ENCODE results near the gene RMP24.

The RMP24 gene

DNA sequence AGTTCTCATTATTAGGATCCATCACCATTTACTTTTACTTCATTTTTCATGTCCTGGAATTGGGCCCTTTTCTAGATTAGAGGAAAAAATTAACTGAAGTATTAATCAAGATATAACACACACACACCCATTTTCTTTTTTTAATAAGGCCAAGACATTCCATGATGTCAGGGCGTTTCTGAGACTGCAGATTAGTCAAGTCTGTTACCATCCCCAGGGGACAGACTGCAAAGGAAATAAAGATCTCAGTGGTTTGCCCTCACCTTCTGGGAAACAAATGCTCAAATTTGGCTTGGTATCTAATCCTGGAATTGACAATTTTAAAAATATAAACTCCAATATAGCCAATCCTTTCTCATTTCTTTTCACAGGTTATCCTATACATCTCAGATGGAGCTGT is 27.4 kb downstream of the RMP24 start:
- H3K36me3 ChIP-seq (ENCODE audit: control insufficient read depth, insufficient read depth, low read length): no peaks in the 10 kb centered on the region
- WGBS (ENCODE audit: extremely low coverage, insufficient coverage, low lambda C conversion rate): no CpG with 5 or more reads among the region's 1 CpG
- H4K5ac ChIP-seq (ENCODE audit: low read length): no peak overlapping the region
- no peak overlapping the region for H3K56ac ChIP-seq (ENCODE audit: low read length)
- no peak overlapping the region for H3K4me2 ChIP-seq (ENCODE audit: low read length)
- H2BK5ac ChIP-seq (ENCODE audit: low read length): no peak overlapping the region
- H3K4me1 ChIP-seq (ENCODE audit: control insufficient read depth, low read depth, low read length): no peaks in the 10 kb centered on the region
- H3K4me3 ChIP-seq (ENCODE audit: low read length): no peak overlapping the region
- no peaks in the 10 kb centered on the region for H3K79me1 ChIP-seq (ENCODE audit: low read length)
- no peak overlapping the region for H3K9ac ChIP-seq (ENCODE audit: low read length)
- no peak overlapping the region for H2BK120ac ChIP-seq (ENCODE audit: low read depth, low read length)
- no peak overlapping the region for H2BK15ac ChIP-seq (replicated peaks; ENCODE audit: low read depth)
- no peak overlapping the region for H4K8ac ChIP-seq (ENCODE audit: low read depth, low read length)
- H2AK5ac ChIP-seq (ENCODE audit: low read length): no peak overlapping the region
- H3K23ac ChIP-seq (ENCODE audit: low read length): no peak overlapping the region
- H3K18ac ChIP-seq (ENCODE audit: low read length): no peak overlapping the region
- H3K27me3 ChIP-seq (ENCODE audit: insufficient read depth, low read length, poor library complexity): no peaks in the 10 kb centered on the region
- H3K79me2 ChIP-seq (ENCODE audit: control insufficient read depth, insufficient read depth, low read length): no peaks in the 10 kb centered on the region
- DNase-seq: no peak
- no peak overlapping the region for H3K27ac ChIP-seq (ENCODE audit: low read depth, low read length)
- H3K4ac ChIP-seq (ENCODE audit: low read depth, low read length): no peak overlapping the region

DNA sequence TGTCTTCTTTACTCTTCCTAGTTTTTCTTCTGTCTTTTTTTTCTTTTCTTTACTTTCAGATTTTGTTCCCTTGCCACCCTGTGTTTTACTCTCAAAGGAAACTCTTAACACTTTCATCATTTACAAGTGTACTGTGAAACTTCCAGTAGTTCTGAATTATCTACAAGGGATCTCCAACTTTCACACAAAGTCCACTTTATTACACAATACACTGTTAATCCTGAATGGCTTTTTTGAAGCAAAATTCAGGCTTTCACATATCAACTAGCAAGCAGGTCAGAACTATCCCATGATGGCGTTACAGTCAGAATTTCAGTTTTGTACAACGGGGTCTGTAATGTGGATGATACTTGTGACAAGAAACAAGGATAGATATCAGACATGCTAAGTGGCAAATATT is 34.5 kb downstream of the RMP24 start:
- Histone ChIP-seq H3K4me3 (ENCODE audit: low read length) (no peak overlapping the region), H3K79me1 (ENCODE audit: low read length) (no peaks in the 10 kb centered on the region), H3K27ac (ENCODE audit: low read depth, low read length) (no peak overlapping the region), H3K79me2 (ENCODE audit: control insufficient read depth, insufficient read depth, low read length) (no peaks in the 10 kb centered on the region), H3K18ac (ENCODE audit: low read length) (no peak overlapping the region), H2BK120ac (ENCODE audit: low read depth, low read length) (no peak overlapping the region), H3K9ac (ENCODE audit: low read length) (no peak overlapping the region), H3K4ac (ENCODE audit: low read depth, low read length) (no peak overlapping the region), H3K36me3 (ENCODE audit: control insufficient read depth, insufficient read depth, low read length) (no peaks in the 10 kb centered on the region), H2BK5ac (ENCODE audit: low read length) (no peak overlapping the region), H4K8ac (ENCODE audit: low read depth, low read length) (no peak overlapping the region), H3K23ac (ENCODE audit: low read length) (no peak overlapping the region), H3K4me1 (ENCODE audit: control insufficient read depth, low read depth, low read length) (no peaks in the 10 kb centered on the region), H4K5ac (ENCODE audit: low read length) (no peak overlapping the region), H3K56ac (ENCODE audit: low read length) (no peak overlapping the region), H3K4me2 (ENCODE audit: low read length) (no peak overlapping the region), H2AK5ac (ENCODE audit: low read length) (no peak overlapping the region), H2BK15ac (replicated peaks; ENCODE audit: low read depth) (no peak overlapping the region), H3K27me3 (ENCODE audit: insufficient read depth, low read length, poor library complexity) (no peaks in the 10 kb centered on the region)
- DNase-seq: no peak
- no CpG with 5 or more reads among the region's 2 CpGs for WGBS (ENCODE audit: extremely low coverage, insufficient coverage, low lambda C conversion rate)

DNA sequence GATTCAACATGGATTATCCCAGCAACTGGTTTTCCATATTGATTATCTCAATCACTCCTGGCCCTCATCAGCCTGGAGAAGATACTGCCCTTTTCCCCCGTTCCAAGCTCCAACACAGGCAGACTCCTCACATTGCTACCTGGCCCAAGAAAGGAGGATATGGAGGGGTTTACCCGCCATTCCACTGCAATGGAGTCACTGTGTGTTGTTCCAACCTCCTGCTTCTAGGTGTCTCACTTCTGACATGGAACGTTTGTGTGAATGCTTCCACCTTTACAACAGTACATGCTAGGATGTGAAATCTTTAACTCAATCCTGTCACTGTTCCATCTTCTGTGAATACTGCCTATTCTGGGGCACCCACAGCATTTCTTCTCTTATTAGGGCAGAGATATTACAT is 36.7 kb downstream of the RMP24 start:
- Histone ChIP-seq H2BK5ac (ENCODE audit: low read length) (no peak overlapping the region), H4K5ac (ENCODE audit: low read length) (no peak overlapping the region), H3K4me3 (ENCODE audit: low read length) (no peak overlapping the region), H3K79me1 (ENCODE audit: low read length) (no peaks in the 10 kb centered on the region), H3K9ac (ENCODE audit: low read length) (no peak overlapping the region), H2AK5ac (ENCODE audit: low read length) (no peak overlapping the region), H3K79me2 (ENCODE audit: control insufficient read depth, insufficient read depth, low read length) (no peaks in the 10 kb centered on the region), H3K4me1 (ENCODE audit: control insufficient read depth, low read depth, low read length) (no peaks in the 10 kb centered on the region), H3K23ac (ENCODE audit: low read length) (no peak overlapping the region), H3K4me2 (ENCODE audit: low read length) (no peak overlapping the region), H2BK15ac (replicated peaks; ENCODE audit: low read depth) (no peak overlapping the region), H3K18ac (ENCODE audit: low read length) (no peak overlapping the region), H3K27ac (ENCODE audit: low read depth, low read length) (no peak overlapping the region), H3K36me3 (ENCODE audit: control insufficient read depth, insufficient read depth, low read length) (no peaks in the 10 kb centered on the region), H3K27me3 (ENCODE audit: insufficient read depth, low read length, poor library complexity) (no peaks in the 10 kb centered on the region), H3K56ac (ENCODE audit: low read length) (no peak overlapping the region), H3K4ac (ENCODE audit: low read depth, low read length) (no peak overlapping the region), H4K8ac (ENCODE audit: low read depth, low read length) (no peak overlapping the region), H2BK120ac (ENCODE audit: low read depth, low read length) (no peak overlapping the region)
- no CpG with 5 or more reads among the region's 3 CpGs for WGBS (ENCODE audit: extremely low coverage, insufficient coverage, low lambda C conversion rate)
- DNase-seq: peak; percentile 31

DNA sequence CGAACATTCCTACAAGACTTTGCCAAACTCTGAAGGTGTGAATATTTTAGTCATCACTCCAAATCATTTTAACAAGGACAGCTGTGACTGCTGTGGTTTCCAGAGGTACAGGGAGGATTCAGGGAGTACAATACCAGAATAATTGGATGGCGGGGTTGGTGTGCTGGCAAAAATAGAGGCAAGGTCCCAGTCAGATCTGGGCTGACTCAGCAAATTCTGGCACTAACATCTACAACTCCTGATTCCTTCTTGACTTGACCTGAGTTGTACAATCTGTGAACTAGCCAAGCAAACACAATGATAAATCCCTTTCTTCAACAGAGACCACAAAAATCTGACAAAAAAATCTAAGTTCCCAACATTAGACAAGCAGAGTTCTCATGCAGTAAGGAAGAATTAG is 40.4 kb downstream of the RMP24 start:
- H2AK5ac ChIP-seq (ENCODE audit: low read length): no peak overlapping the region
- WGBS (ENCODE audit: extremely low coverage, insufficient coverage, low lambda C conversion rate): no CpG with 5 or more reads among the region's 2 CpGs
- no peaks in the 10 kb centered on the region for H3K79me1 ChIP-seq (ENCODE audit: low read length)
- no peak overlapping the region for H3K4me2 ChIP-seq (ENCODE audit: low read length)
- no peak for DNase-seq
- no peaks in the 10 kb centered on the region for H3K27me3 ChIP-seq (ENCODE audit: insufficient read depth, low read length, poor library complexity)
- H2BK15ac ChIP-seq (replicated peaks; ENCODE audit: low read depth): no peak overlapping the region
- H3K27ac ChIP-seq (ENCODE audit: low read depth, low read length): no peak overlapping the region
- H4K8ac ChIP-seq (ENCODE audit: low read depth, low read length): no peak overlapping the region
- no peak overlapping the region for H2BK120ac ChIP-seq (ENCODE audit: low read depth, low read length)
- H3K4ac ChIP-seq (ENCODE audit: low read depth, low read length): no peak overlapping the region
- no peak overlapping the region for H3K23ac ChIP-seq (ENCODE audit: low read length)
- H4K5ac ChIP-seq (ENCODE audit: low read length): no peak overlapping the region
- H3K18ac ChIP-seq (ENCODE audit: low read length): no peak overlapping the region
- no peak overlapping the region for H3K4me3 ChIP-seq (ENCODE audit: low read length)
- H3K36me3 ChIP-seq (ENCODE audit: control insufficient read depth, insufficient read depth, low read length): no peaks in the 10 kb centered on the region
- no peak overlapping the region for H2BK5ac ChIP-seq (ENCODE audit: low read length)
- H3K79me2 ChIP-seq (ENCODE audit: control insufficient read depth, insufficient read depth, low read length): no peaks in the 10 kb centered on the region
- H3K4me1 ChIP-seq (ENCODE audit: control insufficient read depth, low read depth, low read length): no peaks in the 10 kb centered on the region
- H3K9ac ChIP-seq (ENCODE audit: low read length): no peak overlapping the region
- H3K56ac ChIP-seq (ENCODE audit: low read length): no peak overlapping the region

DNA sequence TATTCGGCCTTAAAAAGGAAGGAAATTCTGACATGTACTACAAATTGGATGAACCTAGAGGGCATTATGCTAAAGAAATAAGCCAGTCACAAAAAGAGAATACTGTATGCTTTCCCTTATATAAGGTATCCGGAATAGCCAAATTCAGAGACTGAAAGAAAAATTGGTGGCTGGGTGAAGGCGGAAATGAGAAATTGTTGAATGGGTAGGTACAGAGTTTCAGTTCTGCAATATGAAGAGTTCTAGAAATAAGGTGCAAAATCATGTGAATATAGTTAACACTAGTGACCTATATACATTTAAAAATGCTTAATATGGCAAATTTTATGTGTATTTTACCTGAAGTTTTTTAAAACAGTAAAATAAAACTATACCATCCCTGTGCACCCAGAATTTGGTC is 43.1 kb downstream of the RMP24 start:
- Histone ChIP-seq H3K56ac (ENCODE audit: low read length) (no peak overlapping the region), H3K23ac (ENCODE audit: low read length) (no peak overlapping the region), H3K36me3 (ENCODE audit: control insufficient read depth, insufficient read depth, low read length) (no peaks in the 10 kb centered on the region), H3K4me2 (ENCODE audit: low read length) (no peak overlapping the region), H3K9ac (ENCODE audit: low read length) (no peak overlapping the region), H4K8ac (ENCODE audit: low read depth, low read length) (no peak overlapping the region), H2BK5ac (ENCODE audit: low read length) (no peak overlapping the region), H3K4me1 (ENCODE audit: control insufficient read depth, low read depth, low read length) (no peaks in the 10 kb centered on the region), H3K27ac (ENCODE audit: low read depth, low read length) (no peak overlapping the region), H2AK5ac (ENCODE audit: low read length) (no peak overlapping the region), H3K27me3 (ENCODE audit: insufficient read depth, low read length, poor library complexity) (no peaks in the 10 kb centered on the region), H3K79me1 (ENCODE audit: low read length) (no peaks in the 10 kb centered on the region), H3K79me2 (ENCODE audit: control insufficient read depth, insufficient read depth, low read length) (no peaks in the 10 kb centered on the region), H3K4me3 (ENCODE audit: low read length) (no peak overlapping the region), H3K4ac (ENCODE audit: low read depth, low read length) (no peak overlapping the region), H2BK15ac (replicated peaks; ENCODE audit: low read depth) (no peak overlapping the region), H3K18ac (ENCODE audit: low read length) (no peak overlapping the region), H4K5ac (ENCODE audit: low read length) (no peak overlapping the region), H2BK120ac (ENCODE audit: low read depth, low read length) (no peak overlapping the region)
- DNase-seq: no peak
- WGBS (ENCODE audit: extremely low coverage, insufficient coverage, low lambda C conversion rate): no CpG with 5 or more reads among the region's 3 CpGs

DNA sequence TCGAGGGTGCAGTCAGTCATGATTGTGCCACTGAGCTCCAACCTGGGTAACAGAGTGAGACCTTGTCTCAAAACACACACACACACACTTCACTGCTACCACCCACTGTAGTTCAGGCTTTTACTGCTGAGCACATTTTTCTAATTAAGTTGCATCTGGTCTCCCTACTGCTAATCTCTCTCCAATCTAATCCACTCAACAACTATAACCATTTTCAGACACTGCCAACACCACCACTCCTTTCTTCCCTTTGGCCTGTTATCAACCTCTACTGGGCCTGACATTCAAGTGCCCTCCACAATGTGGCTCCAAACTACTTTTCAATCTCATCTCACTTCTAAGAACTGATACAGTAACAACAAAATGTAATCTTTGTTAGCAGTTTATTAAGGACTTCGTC is 44.8 kb downstream of the RMP24 start:
- Histone ChIP-seq H3K4me2 (ENCODE audit: low read length) (no peak overlapping the region), H3K36me3 (ENCODE audit: control insufficient read depth, insufficient read depth, low read length) (no peaks in the 10 kb centered on the region), H4K8ac (ENCODE audit: low read depth, low read length) (no peak overlapping the region), H3K27me3 (ENCODE audit: insufficient read depth, low read length, poor library complexity) (no peaks in the 10 kb centered on the region), H3K18ac (ENCODE audit: low read length) (no peak overlapping the region), H3K23ac (ENCODE audit: low read length) (no peak overlapping the region), H3K56ac (ENCODE audit: low read length) (no peak overlapping the region), H2BK15ac (replicated peaks; ENCODE audit: low read depth) (no peak overlapping the region), H3K79me2 (ENCODE audit: control insufficient read depth, insufficient read depth, low read length) (no peaks in the 10 kb centered on the region), H3K4me1 (ENCODE audit: control insufficient read depth, low read depth, low read length) (no peaks in the 10 kb centered on the region), H2BK5ac (ENCODE audit: low read length) (no peak overlapping the region), H3K79me1 (ENCODE audit: low read length) (no peaks in the 10 kb centered on the region), H3K4ac (ENCODE audit: low read depth, low read length) (no peak overlapping the region), H2BK120ac (ENCODE audit: low read depth, low read length) (no peak overlapping the region), H2AK5ac (ENCODE audit: low read length) (no peak overlapping the region), H3K4me3 (ENCODE audit: low read length) (no peak overlapping the region), H3K9ac (ENCODE audit: low read length) (no peak overlapping the region), H4K5ac (ENCODE audit: low read length) (no peak overlapping the region), H3K27ac (ENCODE audit: low read depth, low read length) (no peak overlapping the region)
- DNase-seq: no peak
- WGBS (ENCODE audit: extremely low coverage, insufficient coverage, low lambda C conversion rate): no CpG with 5 or more reads among the region's 2 CpGs
